GM19099 (cell line): ENCODE data around the gene RPP40.

Experiments
- POLR2A ChIP-seq: IDR thresholded peaks from 3 replicates; pipeline ENCODE4 v1.6.1; 2011; ENCODE audit warnings: low read depth; ENCODE audit not compliant: insufficient read length; ENCODE audit errors: extremely low read depth

Gene RPP40, protein sequence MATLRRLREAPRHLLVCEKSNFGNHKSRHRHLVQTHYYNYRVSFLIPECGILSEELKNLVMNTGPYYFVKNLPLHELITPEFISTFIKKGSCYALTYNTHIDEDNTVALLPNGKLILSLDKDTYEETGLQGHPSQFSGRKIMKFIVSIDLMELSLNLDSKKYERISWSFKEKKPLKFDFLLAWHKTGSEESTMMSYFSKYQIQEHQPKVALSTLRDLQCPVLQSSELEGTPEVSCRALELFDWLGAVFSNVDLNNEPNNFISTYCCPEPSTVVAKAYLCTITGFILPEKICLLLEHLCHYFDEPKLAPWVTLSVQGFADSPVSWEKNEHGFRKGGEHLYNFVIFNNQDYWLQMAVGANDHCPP

DNA sequence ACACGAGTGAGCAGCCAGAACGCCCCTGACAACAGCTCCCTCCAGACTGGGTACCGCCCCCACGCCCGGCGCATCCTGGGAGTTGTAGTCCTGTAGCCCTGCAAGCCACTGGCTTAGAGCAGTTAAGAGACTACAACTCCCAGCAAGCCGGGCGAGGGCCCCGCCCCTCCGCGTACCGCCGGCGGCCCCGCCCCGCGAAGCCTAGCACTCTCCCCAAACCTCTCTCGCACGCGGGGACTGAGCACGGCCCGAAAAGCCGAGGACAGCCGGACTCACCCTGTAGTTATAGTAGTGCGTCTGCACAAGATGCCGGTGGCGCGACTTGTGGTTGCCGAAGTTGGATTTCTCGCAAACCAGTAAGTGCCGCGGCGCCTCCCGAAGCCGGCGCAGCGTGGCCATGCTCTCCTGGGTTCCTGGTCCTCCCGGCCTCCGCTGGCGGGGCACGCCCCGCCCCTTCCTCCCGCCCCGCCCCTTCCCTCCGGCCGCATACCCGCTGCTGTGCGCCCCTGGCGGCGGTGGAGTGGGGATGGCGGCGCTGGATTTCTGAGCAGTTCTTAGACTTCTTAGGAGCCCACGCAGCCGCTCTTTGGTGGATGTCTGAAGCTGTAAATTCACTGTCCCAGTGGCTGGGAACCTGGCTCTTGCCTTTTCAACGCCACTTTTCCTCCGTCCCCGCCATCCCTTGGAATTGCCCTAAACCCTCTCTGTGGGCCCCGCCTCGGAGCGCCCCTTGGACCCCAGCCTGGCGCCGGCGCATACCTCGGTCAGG is at the start of gene RPP40:
Gene RPP40, minus strand, starts transcription at position 434 of the 769 bp plus-strand sequence. Its CDS starts 35 bp downstream, at position 399.
- TF ChIP-seq POLR2A: peak; percentile 67

DNA sequence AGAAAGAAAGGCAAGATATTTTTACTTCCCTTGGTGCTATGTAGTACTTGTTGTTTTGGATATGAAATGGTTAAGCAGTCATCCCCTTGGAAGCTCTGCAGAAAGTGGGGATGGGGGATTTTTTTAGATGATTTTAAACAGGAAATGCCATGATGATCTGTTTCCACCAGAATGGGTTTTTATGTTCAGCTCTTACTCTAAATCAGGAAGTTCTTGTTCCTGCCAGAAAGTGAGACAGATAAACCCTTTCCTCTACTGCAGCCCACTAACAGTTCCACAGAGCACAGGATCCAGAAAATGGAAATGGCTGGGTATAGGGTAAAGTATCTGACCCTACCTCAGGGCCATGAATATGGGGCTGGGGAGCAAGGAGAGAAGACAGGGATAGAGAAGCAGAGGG is 49.2 kb upstream of the RPP40 start:
- no peak for TF ChIP-seq POLR2A

DNA sequence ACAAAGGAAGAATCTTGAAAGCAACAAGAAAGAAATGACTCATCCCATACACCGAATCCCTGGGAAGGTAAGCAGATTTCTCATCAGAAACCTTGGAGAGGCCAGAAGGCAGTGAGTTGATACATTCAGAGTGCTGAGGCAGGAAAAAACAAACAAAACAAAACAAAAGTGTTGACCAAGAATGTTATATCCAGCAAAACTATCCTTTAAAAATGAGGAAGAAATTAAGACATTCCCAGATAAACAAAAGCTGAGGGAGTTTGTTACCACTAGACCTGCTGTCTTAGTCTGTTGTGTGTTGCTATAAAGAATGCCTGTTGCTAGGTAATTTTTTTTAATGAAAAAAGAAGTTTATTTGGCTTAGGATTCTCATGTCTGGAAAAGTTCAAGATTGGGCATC is 47.6 kb upstream of the RPP40 start:
- no peak for TF ChIP-seq POLR2A

DNA sequence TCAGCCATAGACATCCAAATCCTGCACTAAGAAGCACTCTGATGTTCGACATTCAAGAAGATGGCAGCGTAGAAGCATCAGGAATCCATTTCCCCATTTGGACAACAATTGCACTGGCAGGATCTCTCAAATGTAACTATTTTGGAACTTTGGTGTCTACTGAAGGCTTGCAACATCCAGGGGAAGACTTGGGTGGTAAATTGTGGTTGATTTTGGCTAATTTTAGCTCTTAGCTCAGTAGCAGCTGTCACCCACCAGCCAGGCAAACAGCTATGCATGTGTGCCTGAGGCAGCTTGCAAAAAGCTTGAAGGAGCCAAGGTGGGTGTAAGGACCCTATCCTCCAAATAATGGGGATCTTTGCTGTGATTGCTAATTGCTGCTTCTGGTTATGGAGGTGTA is 46.2 kb upstream of the RPP40 start:
- TF ChIP-seq POLR2A: no peak

DNA sequence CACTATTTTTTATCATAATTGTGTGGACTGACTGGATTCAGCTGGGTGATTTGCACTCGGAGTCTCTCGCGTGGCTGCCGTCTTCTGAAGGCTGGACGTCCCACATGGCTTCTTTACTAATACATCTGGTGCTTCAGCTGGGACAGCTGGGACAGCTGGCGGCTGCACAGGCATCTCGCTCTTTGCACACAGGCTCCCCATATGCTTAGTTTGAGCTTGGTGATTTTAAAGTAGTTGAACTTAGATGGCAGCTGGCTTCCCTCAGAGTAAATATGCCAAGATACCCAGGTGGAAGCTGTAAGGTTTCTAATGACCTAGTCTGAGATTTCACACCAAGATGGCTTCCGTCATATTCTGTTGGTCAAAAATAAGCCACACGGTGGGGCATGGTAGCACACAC is 42.6 kb upstream of the RPP40 start:
- no peak for TF ChIP-seq POLR2A

DNA sequence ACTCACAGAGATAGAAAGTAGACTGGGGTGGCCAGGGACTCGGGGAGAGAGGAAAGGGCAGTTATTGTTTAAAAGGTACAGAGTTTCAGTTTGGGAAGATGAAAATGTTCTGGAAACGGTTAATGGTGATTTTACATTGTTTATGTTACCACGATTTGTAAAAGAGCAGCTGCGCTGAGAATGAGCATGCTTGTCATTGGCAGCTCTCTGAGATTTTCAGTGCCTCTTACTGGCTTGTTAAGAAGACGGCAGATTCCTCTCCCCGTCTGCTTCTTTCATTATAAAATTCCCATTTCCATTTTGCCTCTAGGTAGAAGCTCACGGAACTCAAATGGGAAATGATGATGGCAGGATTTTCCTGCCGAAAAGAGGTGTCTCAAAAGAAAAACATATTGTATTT is 41.6 kb upstream of the RPP40 start:
- TF ChIP-seq POLR2A: no peak

DNA sequence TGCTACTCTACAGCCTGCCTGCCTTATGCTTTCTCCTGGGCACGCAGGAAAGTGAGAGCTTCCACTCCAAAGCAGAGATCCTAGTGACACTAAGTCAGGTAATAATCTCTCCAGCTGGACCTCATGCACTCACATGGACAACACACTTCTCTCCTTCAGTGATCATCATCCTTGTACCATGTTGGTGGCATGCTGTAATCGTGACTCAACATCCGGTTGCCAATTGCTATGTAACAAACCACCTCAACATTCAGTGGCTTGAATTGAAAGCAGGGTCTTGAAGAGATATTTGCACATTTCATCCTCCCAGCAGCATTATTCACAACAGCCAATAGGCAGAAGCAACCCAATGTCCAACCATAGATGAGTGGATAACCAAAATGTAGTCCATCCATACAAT is 41.0 kb upstream of the RPP40 start:
- TF ChIP-seq POLR2A: no peak

DNA sequence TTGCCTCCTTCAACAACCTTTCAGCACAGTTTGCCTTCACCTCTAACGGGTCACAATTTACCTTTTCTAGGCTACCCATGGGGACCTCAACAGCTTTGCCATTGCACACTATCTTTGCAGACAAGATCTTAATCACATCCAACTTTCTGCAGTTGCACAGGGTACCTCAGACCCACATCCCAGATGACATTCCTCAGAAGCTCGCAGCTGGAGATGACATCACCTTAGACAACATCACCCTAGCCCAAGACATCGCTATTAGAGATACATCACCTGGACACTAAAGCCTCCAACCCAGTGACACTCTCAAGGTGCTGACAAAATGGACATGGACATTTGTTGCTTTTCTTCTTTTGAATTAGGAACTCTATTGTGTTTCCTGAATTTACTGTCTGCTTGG is 38.6 kb upstream of the RPP40 start:
- no peak for TF ChIP-seq POLR2A

DNA sequence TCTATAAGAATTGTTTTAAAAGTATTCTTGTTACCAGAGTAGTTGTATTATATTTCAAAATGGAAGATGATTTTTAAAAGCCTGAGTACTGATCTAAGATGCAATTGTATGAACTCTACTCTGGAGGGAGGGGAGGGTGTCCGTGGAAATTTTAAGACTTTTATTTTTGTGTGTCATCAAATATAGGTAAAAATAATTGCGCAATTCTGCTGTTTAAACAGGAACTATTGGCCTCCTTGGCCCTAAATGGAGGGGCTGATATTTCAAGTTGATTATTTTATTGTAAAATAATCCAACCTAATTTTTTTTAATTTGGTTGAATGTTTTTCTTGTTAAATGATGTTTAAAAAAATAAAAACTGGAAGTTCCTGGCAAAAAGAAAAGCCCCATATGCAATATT is 38.1 kb upstream of the RPP40 start:
- no peak for TF ChIP-seq POLR2A

DNA sequence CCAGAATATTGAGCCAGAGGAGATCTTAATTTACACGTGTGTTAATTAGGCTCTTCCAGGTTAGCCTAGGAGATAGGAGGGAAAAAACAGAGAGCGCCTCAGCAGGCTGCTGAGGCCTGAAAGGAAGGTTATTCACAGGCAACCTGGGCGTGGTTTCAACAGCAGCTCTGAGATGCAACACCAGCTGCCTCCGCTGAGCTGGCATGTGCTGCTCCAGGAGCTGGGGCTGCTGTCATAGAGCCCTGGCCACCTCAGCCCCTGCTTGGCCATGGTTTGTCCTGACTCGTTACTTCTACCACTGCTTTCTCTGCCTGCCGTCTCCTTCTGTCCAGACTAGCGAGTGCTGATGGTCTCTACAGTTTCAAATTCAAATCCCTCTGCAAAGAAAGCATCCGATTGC is 32.4 kb upstream of the RPP40 start:
- no peak for TF ChIP-seq POLR2A

DNA sequence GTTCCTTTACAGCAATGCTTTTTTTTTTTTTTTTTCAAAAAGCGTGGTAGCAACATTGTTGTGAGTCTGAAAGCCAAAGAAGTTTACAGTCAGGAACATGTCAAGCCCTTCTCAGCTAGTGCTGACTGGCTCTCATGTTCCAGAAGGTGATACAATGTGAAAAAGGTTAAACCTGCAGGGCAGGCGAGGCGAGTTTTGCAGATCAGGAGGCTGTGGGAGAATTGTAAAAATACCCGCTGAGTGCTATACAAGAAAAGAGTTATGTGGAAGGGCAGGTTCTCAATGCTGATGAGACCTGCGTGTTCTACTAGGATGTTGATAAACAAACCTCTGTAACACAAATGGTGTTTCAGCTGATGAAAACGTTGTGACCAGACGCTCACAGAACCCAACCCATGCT is 30.9 kb upstream of the RPP40 start:
- TF ChIP-seq POLR2A: no peak

DNA sequence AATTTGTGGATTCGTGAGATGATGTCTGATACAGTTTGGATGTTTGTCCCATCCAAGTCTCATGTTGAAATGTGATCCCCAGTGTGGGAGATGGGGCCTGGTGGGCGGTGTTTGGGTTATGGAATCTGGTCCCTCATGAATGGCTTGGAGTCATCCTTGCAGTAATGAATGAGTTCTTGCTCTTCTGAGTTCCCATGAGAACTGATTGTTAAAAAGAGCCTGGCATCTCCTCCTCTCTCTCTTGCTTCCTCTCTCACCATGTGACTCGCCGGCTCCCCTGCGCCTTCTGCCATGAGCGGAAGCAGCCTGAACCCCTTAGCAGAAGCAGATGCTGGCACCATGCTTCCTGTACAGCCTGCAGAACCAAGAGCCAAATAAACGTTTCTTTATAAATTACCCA is 30.5 kb upstream of the RPP40 start:
- no peak for TF ChIP-seq POLR2A

DNA sequence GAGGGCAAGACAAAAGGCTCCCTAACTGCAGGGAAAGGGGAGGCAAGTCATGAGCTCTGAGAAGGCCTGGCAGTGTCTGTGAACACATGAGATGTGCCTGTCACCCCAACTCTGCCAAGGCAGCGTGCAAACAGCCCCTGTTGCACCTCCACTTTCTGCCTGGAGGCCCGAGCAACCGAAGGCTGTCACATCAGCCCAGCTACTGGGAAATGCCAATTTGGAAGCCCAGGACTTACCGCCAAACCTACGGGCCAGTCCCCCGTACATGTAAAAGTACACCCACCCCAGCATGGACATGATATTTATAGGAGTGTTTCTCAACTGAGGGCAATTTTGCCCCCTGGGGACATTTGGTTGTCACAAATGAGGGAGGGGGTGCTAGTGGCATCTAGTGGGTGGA is 27.3 kb upstream of the RPP40 start:
- no peak for TF ChIP-seq POLR2A

DNA sequence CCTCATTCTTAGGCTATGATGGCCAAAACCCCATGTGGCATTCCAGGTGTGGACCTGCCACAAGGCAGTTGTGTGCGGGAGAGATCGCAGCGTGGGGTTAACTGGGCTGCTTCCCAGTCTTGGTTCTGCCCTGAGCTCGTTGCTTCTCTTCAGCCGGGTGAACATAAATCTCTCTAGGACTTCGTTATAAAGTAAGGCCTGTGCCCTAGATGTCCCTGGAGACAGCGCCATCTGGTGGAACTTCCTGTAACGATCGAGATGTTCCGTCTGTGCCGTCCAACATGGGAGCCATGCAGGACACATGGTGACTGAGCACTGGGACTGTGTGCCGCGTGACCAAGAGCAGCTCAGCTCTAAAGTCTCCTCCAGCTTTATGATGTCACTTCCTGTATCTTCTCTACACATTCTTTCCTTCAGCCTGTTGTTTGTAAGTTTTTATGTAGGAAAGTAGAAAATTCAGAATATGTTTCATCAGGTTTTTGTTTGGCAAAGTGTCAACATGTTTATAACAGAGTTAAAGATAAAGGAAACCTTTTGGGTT is 26.8 kb upstream of the RPP40 start:
- TF ChIP-seq POLR2A: no peak

DNA sequence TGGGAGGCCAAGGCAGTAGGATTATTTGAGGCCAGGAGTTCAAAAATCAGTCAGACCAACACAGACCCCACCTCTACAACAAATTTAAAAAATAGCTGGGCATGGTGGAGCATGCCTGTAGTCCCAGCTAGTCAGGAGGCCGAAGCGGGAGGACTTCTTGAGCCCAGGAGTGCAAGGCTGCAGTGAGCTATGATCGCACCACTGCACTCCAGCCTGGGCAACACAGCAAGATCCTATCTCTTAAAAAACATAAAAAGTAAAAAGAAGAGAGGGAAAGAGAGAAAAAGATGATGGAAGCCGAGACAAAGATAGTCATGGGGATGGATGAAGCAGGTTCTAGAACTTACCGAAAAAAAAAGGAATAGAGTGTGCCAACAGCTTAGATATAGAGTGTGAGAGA is 25.8 kb upstream of the RPP40 start:
- TF ChIP-seq POLR2A: no peak

DNA sequence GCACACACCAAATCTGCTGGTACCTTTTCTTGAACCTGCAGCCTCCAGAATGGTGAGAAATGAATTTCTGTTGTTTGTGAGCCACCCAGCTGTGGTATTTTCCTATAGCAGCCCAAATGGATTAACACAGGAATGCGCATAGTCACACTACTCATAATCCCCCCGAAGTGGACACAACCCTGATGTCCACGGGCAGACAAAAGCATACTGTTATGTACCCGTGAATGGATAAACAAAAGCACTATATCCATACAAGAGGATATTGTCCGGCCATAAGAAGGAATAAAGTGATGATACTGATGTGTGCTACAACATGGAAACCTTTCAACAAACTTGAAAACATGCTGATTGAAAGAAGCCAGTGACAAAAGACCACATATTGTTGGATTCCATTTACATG is 25.1 kb upstream of the RPP40 start:
- no peak for TF ChIP-seq POLR2A
